ENCODE measurements around the gene CCDC85B.
"Not testable (repeated sequence)": the region's sequence is repeated elsewhere in the genome, so short reads cannot be mapped to it uniquely, and the experiment has no call there.

Gene CCDC85B

GRCh38 chr11:65890324-65891218, at the start of gene CCDC85B:
Gene CCDC85B, plus strand, starts transcription at chr11:65890673. Its CDS starts 111 bp downstream, at chr11:65890784.
- DNase-seq: peak; percentile 98

DNA sequence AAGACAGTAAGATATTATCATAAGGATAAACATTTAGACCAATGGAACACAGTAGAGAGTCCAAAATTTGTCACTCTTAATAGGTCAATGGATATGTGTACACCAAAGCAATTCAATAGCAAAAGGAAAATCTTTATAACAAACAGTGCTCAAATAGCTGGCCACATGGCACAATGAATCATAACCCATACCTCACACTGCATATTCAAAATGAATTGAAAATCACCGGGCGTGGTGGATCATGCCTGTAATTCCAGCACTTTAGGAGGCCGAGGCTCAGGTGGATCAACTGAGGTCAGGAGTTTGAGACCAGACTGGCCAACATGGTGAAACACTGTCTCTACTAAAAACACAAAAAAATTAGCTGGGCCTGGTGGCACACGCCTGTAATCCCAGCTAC, 48.3 kb upstream of the CCDC85B start:
- DNase-seq: no peak

DNA sequence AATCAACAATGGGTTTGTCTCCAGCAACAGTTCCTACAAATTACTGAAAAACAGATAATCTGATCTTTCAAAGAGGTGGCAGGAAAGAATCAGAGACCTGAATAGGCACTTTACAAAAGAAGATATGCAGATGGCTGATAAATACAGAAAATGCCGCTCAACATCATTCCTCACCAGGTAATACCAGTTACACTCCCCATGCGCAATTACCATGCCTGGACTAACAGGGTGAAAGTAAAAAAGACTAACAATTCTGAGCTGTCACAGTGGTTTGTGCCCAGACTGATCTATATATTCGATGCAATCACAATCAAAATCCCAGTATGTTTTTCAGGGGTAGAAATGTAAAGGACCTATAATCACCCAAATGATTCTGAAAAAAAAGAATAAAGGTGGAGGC, 46.7 kb upstream of the CCDC85B start:
- DNase-seq: no peak

- DNase-seq: no peak
Measured at GRCh38 chr11:65844231-65844872, 46.1 kb upstream of the CCDC85B start.

- no peak for DNase-seq
Measured at GRCh38 chr11:65847746-65848145, 42.7 kb upstream of the CCDC85B start.

GRCh38 chr11:65848693-65849092, 41.8 kb upstream of the CCDC85B start:
- not testable (repeated sequence) for DNase-seq

DNA sequence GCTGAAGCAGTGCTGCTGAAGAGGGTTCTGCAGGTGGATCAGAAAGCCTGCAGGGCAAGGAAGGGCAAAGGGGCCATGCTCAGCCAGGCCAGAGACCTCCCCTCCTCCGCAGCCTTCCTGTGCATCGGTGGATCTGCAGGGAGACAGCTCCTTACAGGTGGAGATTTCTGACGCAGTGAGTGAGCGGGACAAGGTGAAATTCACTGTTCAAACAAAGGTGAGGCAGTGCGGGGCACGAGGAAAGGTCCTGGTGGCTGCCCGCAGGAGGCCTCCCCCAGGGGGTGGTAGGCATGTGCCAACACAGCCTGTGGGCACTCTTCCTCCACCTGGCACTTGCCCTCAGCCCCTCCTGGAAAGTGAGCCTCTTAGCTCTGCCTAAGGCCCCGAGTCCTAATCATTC, 41.1 kb upstream of the CCDC85B start:
- DNase-seq: no peak

DNA sequence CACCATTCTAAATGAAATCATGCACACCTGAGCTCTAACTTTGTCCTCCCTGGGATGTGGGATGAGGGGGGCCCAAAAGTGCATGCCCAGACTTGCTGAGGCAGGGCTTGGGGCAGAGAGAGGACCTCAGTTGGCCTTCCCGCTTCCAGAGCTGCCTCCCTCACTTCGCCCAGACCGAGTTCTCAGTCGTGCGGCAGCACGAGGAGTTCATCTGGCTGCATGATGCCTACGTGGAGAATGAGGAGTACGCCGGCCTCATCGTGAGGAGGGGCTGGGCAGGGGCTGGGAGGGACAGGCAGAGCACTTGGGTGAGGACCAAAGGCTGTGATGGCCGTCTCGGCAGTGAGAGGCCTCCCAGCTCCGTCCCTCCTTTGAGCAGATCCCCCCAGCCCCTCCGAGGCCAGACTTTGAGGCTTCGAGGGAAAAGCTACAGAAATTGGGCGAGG, 40.7 kb upstream of the CCDC85B start:
- DNase-seq: no peak

GRCh38 chr11:65850217-65851082, 40.0 kb upstream of the CCDC85B start:
- DNase-seq: no peak

DNA sequence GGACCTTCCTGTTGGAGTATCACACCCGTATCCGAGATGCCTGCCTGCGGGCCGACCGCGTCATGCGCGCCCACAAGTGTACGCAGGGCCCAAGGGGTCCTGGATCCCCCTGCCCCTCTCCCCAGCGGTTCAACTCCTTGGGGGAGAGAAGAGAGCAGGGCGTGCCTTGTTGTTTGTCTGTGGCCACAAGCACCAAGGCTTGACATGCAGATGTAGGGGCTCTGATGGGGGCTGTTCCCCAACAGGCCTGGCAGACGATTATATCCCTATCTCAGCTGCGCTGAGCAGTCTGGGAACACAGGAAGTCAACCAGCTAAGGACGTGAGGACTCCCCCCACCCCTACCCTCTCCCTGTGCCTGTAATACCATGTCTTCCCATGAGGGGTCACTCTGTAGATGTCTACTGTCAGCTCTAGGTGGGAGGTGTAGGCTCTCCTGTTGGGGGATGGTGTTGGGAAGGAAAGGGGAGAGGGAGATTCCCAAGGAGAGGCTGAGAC, 39.3 kb upstream of the CCDC85B start:
- peak; percentile 31 for DNase-seq

GRCh38 chr11:65851811-65852507, 38.5 kb upstream of the CCDC85B start:
- DNase-seq: no peak

DNA sequence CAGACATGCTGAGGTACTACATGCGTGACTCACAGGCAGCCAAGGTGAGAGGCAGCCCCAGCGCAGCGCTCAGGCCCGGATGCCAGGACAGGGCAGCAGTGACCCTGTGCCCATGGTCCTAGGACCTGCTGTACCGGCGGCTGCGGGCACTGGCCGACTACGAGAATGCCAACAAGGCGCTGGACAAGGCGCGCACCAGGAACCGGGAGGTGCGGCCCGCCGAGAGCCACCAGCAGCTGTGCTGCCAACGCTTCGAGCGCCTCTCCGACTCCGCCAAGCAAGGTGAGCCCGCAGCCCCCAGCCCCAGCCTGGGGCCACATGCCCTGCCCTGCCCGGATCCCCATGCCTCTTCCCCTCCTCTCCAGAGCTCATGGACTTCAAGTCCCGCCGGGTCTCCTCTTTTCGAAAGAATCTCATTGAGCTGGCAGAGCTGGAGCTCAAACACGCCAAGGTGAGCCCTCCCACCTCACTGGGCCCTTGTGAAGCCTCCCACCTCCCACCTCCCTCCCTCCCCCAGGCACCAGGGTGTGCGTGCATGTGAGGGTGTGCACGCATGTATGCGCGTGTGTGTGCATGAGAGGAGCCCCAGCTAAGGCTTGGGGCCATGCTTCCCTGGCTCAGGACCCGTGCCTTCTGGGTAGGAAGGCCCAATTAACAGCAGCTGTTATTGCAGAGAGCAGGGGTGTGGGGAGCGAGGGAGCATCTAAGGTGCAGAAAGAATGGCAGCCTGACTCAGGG, 37.8 kb upstream of the CCDC85B start:
- DNase-seq: no peak

DNA sequence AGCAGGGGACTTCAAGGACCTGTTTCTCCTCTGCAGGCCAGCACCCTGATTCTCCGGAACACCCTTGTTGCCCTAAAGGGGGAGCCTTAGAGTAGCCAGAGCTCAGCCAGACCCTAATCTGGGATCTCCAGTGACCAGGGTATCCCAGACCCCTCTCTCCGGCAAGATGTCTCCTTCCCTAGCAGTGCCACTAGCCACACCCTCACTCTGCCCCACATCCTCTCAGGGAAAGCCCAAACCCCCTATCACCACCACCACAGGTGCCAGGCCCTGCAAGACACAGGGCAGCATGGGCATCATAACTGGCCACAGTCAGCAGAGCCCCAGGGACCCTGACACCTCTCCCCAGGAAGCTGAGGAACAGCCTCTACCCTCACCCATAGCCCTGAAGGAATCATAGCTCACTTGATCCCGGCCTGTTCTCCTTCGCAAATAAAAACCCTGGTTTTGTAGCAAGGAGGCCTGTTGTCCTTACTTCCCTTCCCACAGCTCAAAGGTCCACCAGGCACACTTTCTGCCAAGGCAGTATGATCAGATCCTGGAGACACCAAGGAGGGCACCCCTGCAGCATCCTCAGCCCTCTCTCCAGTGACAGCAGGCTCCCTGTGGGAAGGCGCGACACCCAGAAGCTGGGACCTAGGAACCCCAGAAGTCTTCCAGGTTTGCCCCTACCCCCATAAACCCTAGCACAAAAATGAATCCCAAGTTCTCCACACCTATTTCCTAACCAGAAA, 37.1 kb upstream of the CCDC85B start:
- no peak for DNase-seq

GRCh38 chr11:65854161-65854592, 36.3 kb upstream of the CCDC85B start:
- no peak for DNase-seq

- DNase-seq: no peak
Measured at GRCh38 chr11:65854852-65855837, 35.3 kb upstream of the CCDC85B start.

- no peak for DNase-seq
Measured at GRCh38 chr11:65855927-65856363, 34.5 kb upstream of the CCDC85B start.

GRCh38 chr11:65856689-65857499, 33.6 kb upstream of the CCDC85B start:
- peak; percentile 77 for DNase-seq

GRCh38 chr11:65857500-65857852, 33.0 kb upstream of the CCDC85B start:
- DNase-seq: no peak
